ENCODE results near the gene MRPL4. TPM values are rescaled to one million over a fixed set of nuclear protein-coding genes. Genes with fewer than 3 reads are reported as not detected.
"Not testable (repeated sequence)": the region's sequence is repeated elsewhere in the genome, so short reads cannot be mapped to it uniquely, and the experiment has no call there.

The MRPL4 gene
- total RNA-seq, 2 donors from 2014 or later = 66.0 to 69.2 TPM

DNA sequence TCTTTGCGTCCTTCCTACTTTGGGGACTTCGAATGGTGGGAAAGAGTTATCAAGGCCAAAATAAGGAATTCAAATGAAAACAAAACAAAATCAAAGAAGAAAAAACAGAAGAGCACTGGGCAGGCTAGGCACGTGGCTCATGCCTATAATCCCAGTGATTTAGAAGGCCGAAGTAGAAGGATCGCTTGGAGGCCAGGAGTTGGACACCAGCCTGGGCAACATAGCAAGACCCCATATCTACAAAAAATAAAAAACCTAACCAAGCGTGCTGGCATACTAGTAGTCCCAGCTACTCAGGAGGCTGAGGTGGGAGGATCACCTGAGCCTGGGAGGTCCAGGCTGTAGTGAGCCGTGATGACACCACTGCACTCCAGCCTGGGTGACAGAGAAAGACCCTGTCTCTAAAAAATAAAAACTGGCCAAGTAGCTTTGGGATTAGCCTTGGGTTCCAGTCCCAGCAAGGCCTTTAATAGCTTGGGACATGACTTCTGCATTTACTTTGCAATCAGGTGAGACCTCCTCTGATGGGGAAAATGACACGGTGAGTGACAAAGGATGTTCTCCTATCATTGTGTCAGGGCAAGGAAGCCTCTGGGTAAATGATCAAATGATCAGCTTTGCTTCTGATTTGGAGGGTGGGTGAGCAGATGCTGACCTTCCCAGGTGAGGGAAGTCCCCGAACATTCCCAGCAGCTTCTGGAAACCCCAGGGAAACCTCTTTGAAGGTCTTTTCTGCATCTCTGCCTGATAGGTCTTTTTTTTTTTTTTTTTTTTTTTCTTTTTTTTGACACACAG lies 26.0 kb downstream of the MRPL4 start:
- peaks cover under 1% of the 10 kb centered on the region for H3K27me3 ChIP-seq (ENCODE audit: control insufficient read depth, insufficient read depth, low read length, poor library complexity, severe bottlenecking)
- H3K9ac ChIP-seq (ENCODE audit: extremely low read depth, low read length, poor library complexity, severe bottlenecking) = no peak overlapping the region
- no peaks in the 10 kb centered on the region for H3K9me3 Mint-ChIP-seq
- H3K4me3 Mint-ChIP-seq = no peak overlapping the region
- no peaks in the 10 kb centered on the region for H3K36me3 Mint-ChIP-seq (ENCODE audit: low read depth)
- H3K4me1 Mint-ChIP-seq = no peaks in the 10 kb centered on the region
- H3K27ac Mint-ChIP-seq = no peak overlapping the region
- no peak overlapping the region for H3K4me3 ChIP-seq (ENCODE audit: low read length)
- 87 to 92% methylated on average over 8 to 9 of the region's 9 CpGs for WGBS, 2 experiments (ENCODE audit: insufficient coverage in 1 of 2, insufficient read length in 1 of 2)
- DNase-seq = no peak
- TF ChIP-seq, protein P1, sequence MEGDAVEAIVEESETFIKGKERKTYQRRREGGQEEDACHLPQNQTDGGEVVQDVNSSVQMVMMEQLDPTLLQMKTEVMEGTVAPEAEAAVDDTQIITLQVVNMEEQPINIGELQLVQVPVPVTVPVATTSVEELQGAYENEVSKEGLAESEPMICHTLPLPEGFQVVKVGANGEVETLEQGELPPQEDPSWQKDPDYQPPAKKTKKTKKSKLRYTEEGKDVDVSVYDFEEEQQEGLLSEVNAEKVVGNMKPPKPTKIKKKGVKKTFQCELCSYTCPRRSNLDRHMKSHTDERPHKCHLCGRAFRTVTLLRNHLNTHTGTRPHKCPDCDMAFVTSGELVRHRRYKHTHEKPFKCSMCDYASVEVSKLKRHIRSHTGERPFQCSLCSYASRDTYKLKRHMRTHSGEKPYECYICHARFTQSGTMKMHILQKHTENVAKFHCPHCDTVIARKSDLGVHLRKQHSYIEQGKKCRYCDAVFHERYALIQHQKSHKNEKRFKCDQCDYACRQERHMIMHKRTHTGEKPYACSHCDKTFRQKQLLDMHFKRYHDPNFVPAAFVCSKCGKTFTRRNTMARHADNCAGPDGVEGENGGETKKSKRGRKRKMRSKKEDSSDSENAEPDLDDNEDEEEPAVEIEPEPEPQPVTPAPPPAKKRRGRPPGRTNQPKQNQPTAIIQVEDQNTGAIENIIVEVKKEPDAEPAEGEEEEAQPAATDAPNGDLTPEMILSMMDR (conservative IDR thresholded peaks at IDR 0.05) = no peak
- peaks cover 18% of the 10 kb centered on the region for H3K27me3 Mint-ChIP-seq (ENCODE audit: insufficient read depth)
- no peaks in the 10 kb centered on the region for H3K4me1 ChIP-seq (ENCODE audit: control insufficient read depth, insufficient read depth, low read length)
- no peaks in the 10 kb centered on the region for H3K9me3 ChIP-seq (ENCODE audit: control insufficient read depth, low read length)
- H3K36me3 ChIP-seq (ENCODE audit: control insufficient read depth, insufficient read depth, low read length) = no peaks in the 10 kb centered on the region
- no peak overlapping the region for H3K27ac ChIP-seq (ENCODE audit: low read depth, low read length)

DNA sequence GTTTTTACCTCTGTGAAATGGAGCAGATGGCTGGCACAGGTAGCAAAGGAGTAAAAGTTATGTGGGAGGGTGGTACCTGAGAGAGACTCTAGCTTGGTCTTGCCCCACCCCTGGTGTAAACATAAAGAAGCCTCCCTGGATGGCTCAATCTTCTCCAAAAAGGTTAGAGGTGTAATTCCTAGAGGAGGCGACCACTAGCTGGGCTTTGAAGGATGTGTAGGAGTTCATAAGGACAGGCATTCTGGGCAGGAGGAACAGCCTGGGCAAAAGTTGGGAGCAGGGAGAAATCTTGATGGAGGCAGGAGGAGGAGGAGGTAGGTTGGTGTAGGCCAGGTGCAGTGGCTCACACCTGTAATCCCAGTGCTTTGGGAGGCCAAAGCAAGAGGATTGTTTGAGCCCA lies 26.9 kb downstream of the MRPL4 start:
- WGBS, 2 experiments (ENCODE audit: insufficient coverage in 1 of 2, insufficient read length in 1 of 2) = 98% methylated on average over 1 of the region's 1 CpG; no CpG with 5 or more reads in 1 of the 2 experiments
- no peaks in the 10 kb centered on the region for H3K9me3 Mint-ChIP-seq
- peaks cover 12% of the 10 kb centered on the region for H3K27me3 Mint-ChIP-seq (ENCODE audit: insufficient read depth)

GRCh38 chr19:10279737-10280442 lies 27.9 kb downstream of the MRPL4 start:
- no peaks in the 10 kb centered on the region for H3K36me3 ChIP-seq (ENCODE audit: control insufficient read depth, insufficient read depth, low read length)
- Mint-ChIP-seq H3K4me3 (no peak overlapping the region), H3K4me1 (no peaks in the 10 kb centered on the region), H3K27me3 (ENCODE audit: insufficient read depth) (peaks cover 7% of the 10 kb centered on the region), H3K36me3 (ENCODE audit: low read depth) (no peaks in the 10 kb centered on the region), H3K27ac (no peak overlapping the region), H3K9me3 (no peaks in the 10 kb centered on the region)
- no peaks in the 10 kb centered on the region for H3K4me1 ChIP-seq (ENCODE audit: control insufficient read depth, insufficient read depth, low read length)
- H3K27ac ChIP-seq (ENCODE audit: low read depth, low read length) = no peak overlapping the region
- H3K27me3 ChIP-seq (ENCODE audit: control insufficient read depth, insufficient read depth, low read length, poor library complexity, severe bottlenecking) = no peaks in the 10 kb centered on the region
- TF ChIP-seq, protein P1 (conservative IDR thresholded peaks at IDR 0.05) = no peak
- no peak overlapping the region for H3K9ac ChIP-seq (ENCODE audit: extremely low read depth, low read length, poor library complexity, severe bottlenecking)
- H3K4me3 ChIP-seq (ENCODE audit: low read length) = no peak overlapping the region
- no peak for DNase-seq
- 89 to 97% methylated on average over 3 to 5 of the region's 5 CpGs for WGBS, 2 experiments (ENCODE audit: insufficient coverage in 1 of 2, insufficient read length in 1 of 2)
- no peaks in the 10 kb centered on the region for H3K9me3 ChIP-seq (ENCODE audit: control insufficient read depth, low read length)

More for the DNA sequence above, 26.9 kb downstream of the MRPL4 start:
- Mint-ChIP-seq H3K4me1 (no peaks in the 10 kb centered on the region), H3K4me3 (no peak overlapping the region), H3K27ac (no peak overlapping the region), H3K36me3 (ENCODE audit: low read depth) (no peaks in the 10 kb centered on the region)
- Histone ChIP-seq H3K4me3 (ENCODE audit: low read length) (no peak overlapping the region), H3K36me3 (ENCODE audit: control insufficient read depth, insufficient read depth, low read length) (no peaks in the 10 kb centered on the region), H3K27ac (ENCODE audit: low read depth, low read length) (no peak overlapping the region), H3K9ac (ENCODE audit: extremely low read depth, low read length, poor library complexity, severe bottlenecking) (no peak overlapping the region), H3K27me3 (ENCODE audit: control insufficient read depth, insufficient read depth, low read length, poor library complexity, severe bottlenecking) (no peaks in the 10 kb centered on the region), H3K4me1 (ENCODE audit: control insufficient read depth, insufficient read depth, low read length) (no peaks in the 10 kb centered on the region), H3K9me3 (ENCODE audit: control insufficient read depth, low read length) (no peaks in the 10 kb centered on the region)
- no peak for DNase-seq
- TF ChIP-seq, protein P1 (conservative IDR thresholded peaks at IDR 0.05) = no peak

GRCh38 chr19:10282043-10282442 lies 30.0 kb downstream of the MRPL4 start:
- not testable (repeated sequence) for H3K9ac ChIP-seq (ENCODE audit: extremely low read depth, low read length, poor library complexity, severe bottlenecking); DNase-seq; H3K9me3 Mint-ChIP-seq; H3K9me3 ChIP-seq (ENCODE audit: control insufficient read depth, low read length); H3K36me3 Mint-ChIP-seq (ENCODE audit: low read depth); H3K4me3 Mint-ChIP-seq; H3K4me3 ChIP-seq (ENCODE audit: low read length); H3K27ac Mint-ChIP-seq; H3K36me3 ChIP-seq (ENCODE audit: control insufficient read depth, insufficient read depth, low read length); H3K4me1 ChIP-seq (ENCODE audit: control insufficient read depth, insufficient read depth, low read length); H3K4me1 Mint-ChIP-seq; H3K27ac ChIP-seq (ENCODE audit: low read depth, low read length)
- peaks cover 25% of the 10 kb centered on the region for H3K27me3 Mint-ChIP-seq (ENCODE audit: insufficient read depth)
- 94 to 95% methylated on average over 5 of the region's 5 CpGs for WGBS, 2 experiments (ENCODE audit: insufficient coverage in 1 of 2, insufficient read length in 1 of 2)
- peaks cover 19% of the 10 kb centered on the region for H3K27me3 ChIP-seq (ENCODE audit: control insufficient read depth, insufficient read depth, low read length, poor library complexity, severe bottlenecking)

Data from endodermal cell (in vitro differentiated cells).